ENCODE measurements around the gene DTD1. TPM values are rescaled to one million over a fixed set of nuclear protein-coding genes. Genes with fewer than 3 reads are reported as not detected.

The DTD1 gene
- total and polyA plus RNA-seq, 11 donors: 8.0 to 30.3 (median 15.6) TPM

DNA sequence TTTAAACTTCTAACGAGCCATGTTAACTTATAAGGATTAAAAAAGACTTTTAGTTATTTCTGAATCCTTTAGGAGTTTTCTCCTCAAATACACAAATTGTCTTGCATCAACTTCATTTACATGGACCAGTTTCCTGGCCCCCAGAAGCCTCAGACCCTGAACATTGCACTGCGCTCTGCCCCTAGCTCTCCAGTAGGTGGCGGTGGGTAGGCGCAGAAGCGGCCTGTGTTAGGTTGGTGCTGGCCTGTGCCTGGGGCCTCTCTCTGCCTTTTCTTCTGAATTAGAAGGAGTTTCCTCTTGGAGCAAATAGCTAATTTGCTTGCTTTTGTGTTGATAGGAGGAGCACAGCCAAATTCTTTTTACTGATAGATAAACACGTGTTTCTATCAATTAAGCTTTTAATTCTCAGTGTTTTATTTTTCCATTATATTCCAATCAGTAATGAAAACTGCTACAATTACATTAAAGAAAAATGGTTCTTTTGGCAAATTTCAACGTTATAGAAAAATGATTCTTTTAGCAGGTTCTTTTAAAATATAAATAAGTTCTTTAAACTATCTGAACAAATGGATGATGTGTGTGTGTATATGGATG lies 44.4 kb downstream of the DTD1 start:
- peaks cover 0 to 18% (median 7%) of the 10 kb centered on the region in 9 donors for H3K36me3 ChIP-seq
- ATAC-seq: peak; percentile 88 to 94 (median 89)

DNA sequence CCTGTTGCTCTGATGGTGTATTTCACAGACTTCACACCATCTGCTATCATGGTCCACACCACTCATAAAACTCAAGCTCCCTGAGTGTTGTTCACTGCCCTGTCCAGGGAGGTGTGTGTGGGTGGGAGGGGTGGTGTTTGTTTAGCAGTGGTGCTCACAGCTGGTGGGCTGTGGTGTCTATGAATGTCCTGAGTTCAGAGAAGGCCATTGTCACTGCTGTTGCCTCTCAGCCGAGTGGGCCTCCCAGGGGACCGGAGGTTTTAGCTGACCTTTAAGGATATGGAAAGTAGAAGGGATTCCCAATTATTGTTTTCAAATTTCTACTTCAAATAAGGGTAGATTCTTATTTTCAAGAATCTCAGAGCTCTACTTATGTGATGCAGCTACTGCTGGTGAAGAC lies 45.6 kb downstream of the DTD1 start:
- H3K9me3 ChIP-seq: no peaks in the 10 kb centered on the region
- peaks cover 0 to 15% (median 3%) of the 10 kb centered on the region in 9 donors for H3K36me3 ChIP-seq
- H3K4me3 ChIP-seq: no peak overlapping the region
- intact Hi-C loops (cut with DNase I): loop anchor here in 7 of 10 donors (5.0 to 10.0 kb wide), 7 partner anchors 161 to 1031 kb away; no protein-coding TSS in a partner anchor
- no peak for TF ChIP-seq POLR2A (IDR thresholded peaks at IDR 0.05)
- DNase-seq (no peak), ATAC-seq (no peak)
- H3K27ac ChIP-seq: no peak overlapping the region
- peaks cover 0 to 5% (median 0%) of the 10 kb centered on the region in 12 donors for H3K4me1 ChIP-seq
- H3K27me3 ChIP-seq: no peaks in the 10 kb centered on the region
- 67 to 79% (median 75%) methylated on average over 2 of the region's 2 CpGs for WGBS, 4 donors

More for the DNA sequence above, 44.4 kb downstream of the DTD1 start:
- Histone ChIP-seq H3K27me3 (no peaks in the 10 kb centered on the region), H3K27ac (no peak overlapping the region), H3K4me1 (peaks cover 0 to 4% (median 0%) of the 10 kb centered on the region in 12 donors), H3K4me3 (no peak overlapping the region), H3K9me3 (no peaks in the 10 kb centered on the region)
- TF ChIP-seq POLR2A (IDR thresholded peaks at IDR 0.05): no peak
- TF ChIP-seq, protein P1, sequence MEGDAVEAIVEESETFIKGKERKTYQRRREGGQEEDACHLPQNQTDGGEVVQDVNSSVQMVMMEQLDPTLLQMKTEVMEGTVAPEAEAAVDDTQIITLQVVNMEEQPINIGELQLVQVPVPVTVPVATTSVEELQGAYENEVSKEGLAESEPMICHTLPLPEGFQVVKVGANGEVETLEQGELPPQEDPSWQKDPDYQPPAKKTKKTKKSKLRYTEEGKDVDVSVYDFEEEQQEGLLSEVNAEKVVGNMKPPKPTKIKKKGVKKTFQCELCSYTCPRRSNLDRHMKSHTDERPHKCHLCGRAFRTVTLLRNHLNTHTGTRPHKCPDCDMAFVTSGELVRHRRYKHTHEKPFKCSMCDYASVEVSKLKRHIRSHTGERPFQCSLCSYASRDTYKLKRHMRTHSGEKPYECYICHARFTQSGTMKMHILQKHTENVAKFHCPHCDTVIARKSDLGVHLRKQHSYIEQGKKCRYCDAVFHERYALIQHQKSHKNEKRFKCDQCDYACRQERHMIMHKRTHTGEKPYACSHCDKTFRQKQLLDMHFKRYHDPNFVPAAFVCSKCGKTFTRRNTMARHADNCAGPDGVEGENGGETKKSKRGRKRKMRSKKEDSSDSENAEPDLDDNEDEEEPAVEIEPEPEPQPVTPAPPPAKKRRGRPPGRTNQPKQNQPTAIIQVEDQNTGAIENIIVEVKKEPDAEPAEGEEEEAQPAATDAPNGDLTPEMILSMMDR (IDR thresholded peaks at IDR 0.05): peak; percentile 77 to 96 (median 86)
- WGBS, 4 donors: 24 to 29% (median 28%) methylated on average over 7 of the region's 7 CpGs
- intact Hi-C loops (cut with DNase I): loop anchor here in 7 of 10 donors (1.0 to 10.0 kb wide), 8 partner anchors 163 to 1033 kb away; no protein-coding TSS in a partner anchor
- peak; percentile 56 to 70 (median 61) for DNase-seq

DNA sequence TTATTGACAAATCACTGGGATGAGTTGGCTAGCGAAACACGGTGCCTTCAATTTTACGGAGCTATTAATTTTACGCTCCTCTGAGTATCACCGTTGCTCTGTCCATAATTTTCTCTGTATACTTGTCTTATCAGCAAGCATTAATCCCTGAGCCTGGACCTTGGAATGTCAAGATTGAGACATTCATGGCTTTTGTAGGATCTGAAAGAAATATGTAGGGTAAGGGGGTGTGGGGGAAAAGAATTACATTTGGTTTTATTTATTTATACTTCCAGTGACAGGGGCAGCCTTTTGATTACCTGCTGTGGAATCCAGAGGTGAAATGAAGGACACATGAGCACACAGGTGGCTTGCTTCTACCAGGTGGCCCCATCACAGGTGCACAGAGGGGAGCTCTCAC lies 46.6 kb downstream of the DTD1 start:
- Histone ChIP-seq H3K27me3 (no peaks in the 10 kb centered on the region), H3K27ac (no peak overlapping the region), H3K4me1 (peaks cover 0 to 9% (median under 1%) of the 10 kb centered on the region in 12 donors), H3K4me3 (no peak overlapping the region), H3K9me3 (no peaks in the 10 kb centered on the region), H3K36me3 (peaks cover 0 to 12% (median 0%) of the 10 kb centered on the region in 9 donors)
- 90 to 93% (median 92%) methylated on average over 5 of the region's 5 CpGs for WGBS, 4 donors
- DNase-seq: no peak
- TF ChIP-seq, protein P1 (IDR thresholded peaks at IDR 0.05): no peak
- no peak for TF ChIP-seq POLR2A (IDR thresholded peaks at IDR 0.05)
- ATAC-seq: no peak
- intact Hi-C loops (cut with DNase I): loop anchor here in 7 of 10 donors (5.0 to 10.0 kb wide), 7 partner anchors 160 to 1030 kb away; no protein-coding TSS in a partner anchor

DNA sequence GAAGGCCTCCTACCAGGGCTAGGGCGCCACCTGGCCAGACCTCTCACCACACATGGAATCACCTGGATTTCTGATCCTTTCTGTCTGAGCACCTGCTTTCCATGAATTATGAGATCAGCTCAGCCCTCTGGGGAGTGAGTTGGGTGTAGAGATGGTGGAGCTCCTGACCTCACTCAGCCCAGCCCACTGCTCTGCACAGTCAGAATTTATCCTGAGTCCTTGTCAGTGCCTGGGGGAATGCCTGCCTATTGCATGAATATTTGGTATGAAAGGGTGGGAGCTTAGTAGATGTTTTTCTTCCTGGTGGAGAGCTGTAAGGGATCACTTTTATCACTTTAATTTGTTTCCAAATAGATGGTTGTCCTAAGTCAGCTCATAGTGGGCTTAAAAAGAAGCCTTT lies 47.5 kb downstream of the DTD1 start:
- DNase-seq (no peak), ATAC-seq (no peak)
- intact Hi-C loops (cut with DNase I): loop anchor here in 6 of 10 donors (10.0 kb wide), 5 partner anchors 159 to 1029 kb away; no protein-coding TSS in a partner anchor
- Histone ChIP-seq H3K4me1 (peaks cover 0 to 17% (median 4%) of the 10 kb centered on the region in 12 donors), H3K4me3 (no peak overlapping the region), H3K36me3 (peaks cover 0 to 7% (median 0%) of the 10 kb centered on the region in 9 donors), H3K27me3 (no peaks in the 10 kb centered on the region), H3K9me3 (no peaks in the 10 kb centered on the region), H3K27ac (no peak overlapping the region)
- no peak for TF ChIP-seq POLR2A (IDR thresholded peaks at IDR 0.05)
- 97 to 100% (median 100%) methylated on average over 1 of the region's 1 CpG for WGBS, 4 donors

DNA sequence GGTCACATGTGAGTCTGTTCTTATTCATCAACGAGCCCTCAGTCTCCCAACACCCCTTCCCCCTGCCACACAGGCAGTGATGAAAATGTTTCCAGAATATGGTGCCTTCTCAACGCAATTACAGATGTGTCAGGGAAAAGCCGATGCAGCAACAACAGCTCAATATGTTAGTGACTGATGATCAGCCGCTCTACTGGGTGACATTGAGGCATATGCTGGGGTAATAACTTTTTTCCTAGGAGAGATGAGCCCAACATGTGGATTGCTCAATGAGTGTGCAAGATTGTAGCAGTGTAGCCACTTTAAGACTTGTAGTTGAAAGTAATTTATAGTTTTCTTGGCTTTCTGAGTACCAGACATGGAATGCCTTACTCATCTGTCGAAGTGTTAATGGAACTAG lies 49.4 kb downstream of the DTD1 start:
- H3K36me3 ChIP-seq: no peaks in the 10 kb centered on the region
- H3K9me3 ChIP-seq: no peaks in the 10 kb centered on the region
- H3K27me3 ChIP-seq: no peaks in the 10 kb centered on the region
- TF ChIP-seq, protein P1 (IDR thresholded peaks at IDR 0.05): no peak
- no peak for TF ChIP-seq POLR2A (IDR thresholded peaks at IDR 0.05)
- DNase-seq (no peak), ATAC-seq (no peak)
- intact Hi-C loops (cut with DNase I): loop anchor here in 6 of 10 donors (10.0 kb wide), 5 partner anchors 158 to 1028 kb away; no protein-coding TSS in a partner anchor
- peaks cover 0 to 17% (median 4%) of the 10 kb centered on the region in 12 donors for H3K4me1 ChIP-seq
- H3K4me3 ChIP-seq: no peak overlapping the region
- 69 to 80% (median 78%) methylated on average over 5 of the region's 5 CpGs for WGBS, 4 donors
- H3K27ac ChIP-seq: no peak overlapping the region

Measured in heart left ventricle (tissue), 16 donors.